Memory B cell (primary cell): ENCODE results near the gene SLCO1B1.
A peak's percentile ranks its signal among the peaks of the same experiment; 100 is the strongest.
"Not testable (repeated sequence)": the region's sequence is repeated elsewhere in the genome, so short reads cannot be mapped to it uniquely, and the experiment has no call there.

Source experiments
- ATAC-seq: fragments of 150-1000 bp; cut with Tn5 transposase; 2 replicates; pipeline ENCODE4 v1.10.0; 2021; ENCODE audit warnings: low read depth, mild to moderate bottlenecking, moderate library complexity
- DNase-seq, 2 donors: peaks; one replicate each; pipeline ENCODE4 v3.0.0; 2022; ENCODE audit warnings: low spot score in 2 of 2
- H3K27ac Mint-ChIP-seq: one replicate; pipeline ENCODE4 v1.8.0; 2022; ENCODE audit warnings: mild to moderate bottlenecking, moderate library complexity, mixed read lengths
- H3K27me3 Mint-ChIP-seq: one replicate; pipeline ENCODE4 v1.8.0; 2022; ENCODE audit warnings: mixed read lengths
- H3K36me3 Mint-ChIP-seq: one replicate; pipeline ENCODE4 v1.8.0; 2022; ENCODE audit warnings: mild to moderate bottlenecking, mixed read lengths
- H3K4me1 Mint-ChIP-seq: one replicate; pipeline ENCODE4 v1.8.0; 2022; ENCODE audit warnings: mixed read lengths
- H3K4me3 Mint-ChIP-seq: one replicate; pipeline ENCODE4 v1.8.0; 2022; ENCODE audit warnings: mild to moderate bottlenecking, moderate library complexity, mixed read lengths
- H3K9me3 Mint-ChIP-seq: one replicate; pipeline ENCODE4 v1.8.0; 2022; ENCODE audit warnings: mixed read lengths

The SLCO1B1 gene

DNA sequence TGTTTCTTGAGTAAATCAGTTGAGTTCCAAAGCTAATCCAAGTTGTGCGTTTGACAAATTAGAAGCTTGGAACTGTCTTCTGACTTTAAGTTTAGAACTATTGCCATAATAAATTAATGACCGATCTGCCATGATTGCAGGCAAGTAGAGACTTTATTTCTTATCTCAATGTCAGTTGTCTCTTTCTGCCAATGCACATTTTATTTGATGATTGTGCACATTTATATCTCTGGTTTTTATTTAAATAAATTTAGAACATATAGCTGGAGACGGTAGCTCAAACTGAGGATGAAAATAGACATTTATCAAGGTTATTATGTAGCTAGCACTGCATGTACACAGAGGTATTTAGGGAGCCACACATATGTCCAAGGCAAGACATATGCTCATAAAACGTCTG is 34.1 kb downstream of the SLCO1B1 start:
- no peaks in the 10 kb centered on the region for H3K36me3 Mint-ChIP-seq
- H3K27me3 Mint-ChIP-seq: no peaks in the 10 kb centered on the region
- no peak overlapping the region for H3K27ac Mint-ChIP-seq
- no peak for ATAC-seq
- no peak for DNase-seq
- no peak overlapping the region for H3K4me3 Mint-ChIP-seq
- H3K9me3 Mint-ChIP-seq: peaks cover 9% of the 10 kb centered on the region
- no peaks in the 10 kb centered on the region for H3K4me1 Mint-ChIP-seq

DNA sequence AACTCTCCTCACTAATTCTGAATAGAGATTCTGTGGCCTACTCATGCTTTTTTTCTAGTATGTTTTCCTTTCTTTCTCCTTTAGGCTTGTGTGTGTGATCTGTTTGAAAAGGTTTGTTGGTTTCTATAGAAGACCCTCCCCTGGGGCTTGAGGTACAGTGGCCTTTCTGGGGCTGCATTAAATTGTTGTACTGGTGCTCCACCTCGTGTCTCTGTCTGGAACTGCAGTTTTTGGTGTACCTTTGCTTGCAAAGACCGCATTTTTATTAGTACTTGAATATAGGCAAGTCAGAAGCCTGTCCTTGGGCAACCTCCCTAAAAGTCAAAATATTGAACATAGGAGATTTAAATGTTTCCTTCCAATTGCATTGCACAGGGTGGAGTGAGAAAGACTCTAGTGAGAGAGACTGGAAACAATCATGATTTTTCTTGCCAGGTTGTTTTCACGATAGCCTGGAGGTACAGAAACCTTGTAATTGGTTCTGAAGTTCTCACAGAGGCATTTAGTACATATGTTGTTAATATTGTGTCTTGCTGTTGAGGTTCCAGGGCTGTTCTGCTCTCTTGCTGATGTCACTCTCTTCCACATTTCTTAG is 39.0 kb downstream of the SLCO1B1 start:
- Mint-ChIP-seq H3K4me1 (no peaks in the 10 kb centered on the region), H3K9me3 (peaks cover 13% of the 10 kb centered on the region), H3K27me3 (no peaks in the 10 kb centered on the region), H3K4me3 (no peak overlapping the region), H3K27ac (no peak overlapping the region), H3K36me3 (no peaks in the 10 kb centered on the region)
- peak in 1 of 2 donors; percentile 0 for DNase-seq
- no peak for ATAC-seq

DNA sequence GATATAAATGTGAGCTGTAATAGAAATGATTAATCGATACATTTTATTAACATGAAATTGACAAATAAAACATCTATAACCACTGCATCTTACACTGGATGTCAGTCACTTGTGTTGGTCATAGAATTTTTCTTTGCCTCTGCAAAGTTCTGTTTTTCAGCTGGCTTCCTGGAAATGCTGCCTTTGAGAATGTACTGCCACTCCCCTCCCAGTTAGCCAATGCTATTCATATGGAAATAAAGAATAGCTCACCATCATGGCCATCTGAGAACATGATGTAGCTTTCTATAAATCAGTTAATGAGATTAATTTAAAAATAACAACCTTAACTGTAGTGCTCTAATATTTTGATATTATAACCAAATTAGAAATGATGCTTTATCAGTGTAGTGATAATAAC is 41.1 kb downstream of the SLCO1B1 start:
- H3K4me3 Mint-ChIP-seq: no peak overlapping the region
- no peaks in the 10 kb centered on the region for H3K4me1 Mint-ChIP-seq
- H3K27me3 Mint-ChIP-seq: no peaks in the 10 kb centered on the region
- no peaks in the 10 kb centered on the region for H3K36me3 Mint-ChIP-seq
- DNase-seq (no peak), ATAC-seq (no peak)
- no peak overlapping the region for H3K27ac Mint-ChIP-seq
- H3K9me3 Mint-ChIP-seq: peaks cover 12% of the 10 kb centered on the region

DNA sequence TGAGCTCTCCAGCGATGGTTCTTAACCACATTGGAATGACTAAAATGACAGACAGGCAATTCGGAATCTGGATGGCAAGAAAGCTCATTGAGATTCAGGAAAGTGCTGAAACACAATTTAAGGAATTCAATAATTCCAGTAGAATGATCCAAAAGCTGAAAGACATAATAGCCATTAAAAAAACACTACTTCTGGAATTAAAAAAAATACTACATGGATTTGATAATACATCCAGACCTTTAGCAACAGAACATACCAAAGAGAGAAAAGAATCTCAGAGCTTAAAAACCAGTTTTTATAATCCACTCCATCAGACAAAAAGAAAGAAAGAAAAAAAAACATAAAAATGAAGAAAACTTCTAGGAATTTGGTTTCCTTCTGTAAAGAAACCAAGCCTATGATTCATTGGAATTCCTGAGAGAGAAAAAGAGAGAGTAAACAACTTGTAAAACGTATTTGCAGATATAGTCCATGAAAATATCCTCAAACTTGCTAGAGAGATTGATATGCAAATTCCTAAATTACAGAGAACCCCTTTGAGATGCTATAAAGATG is 52.8 kb downstream of the SLCO1B1 start:
- peaks cover 3% of the 10 kb centered on the region for H3K9me3 Mint-ChIP-seq
- no peaks in the 10 kb centered on the region for H3K36me3 Mint-ChIP-seq

DNA sequence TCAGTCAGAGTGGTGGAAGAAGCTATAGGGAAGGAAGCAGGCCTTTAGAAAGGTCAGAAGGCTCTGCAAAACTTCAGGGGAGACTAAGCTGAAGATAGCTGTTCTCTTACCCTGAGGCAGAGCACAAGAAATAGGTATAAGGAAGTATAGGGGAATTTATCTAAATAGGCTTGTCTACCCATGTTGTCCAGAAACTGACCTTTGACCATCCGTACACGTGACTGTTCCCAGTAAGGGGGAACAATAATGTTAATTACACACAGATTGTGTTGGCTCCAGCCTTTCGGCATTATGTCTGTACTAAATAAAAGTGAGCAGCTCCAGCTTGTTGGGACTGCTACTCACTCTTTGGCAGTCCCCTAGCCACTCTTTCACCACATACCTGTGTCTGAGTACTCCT is 59.0 kb downstream of the SLCO1B1 start:
- DNase-seq (no peak), ATAC-seq (no peak)
- H3K4me3 Mint-ChIP-seq: no peak overlapping the region
- no peak overlapping the region for H3K27ac Mint-ChIP-seq
- peaks cover 5% of the 10 kb centered on the region for H3K9me3 Mint-ChIP-seq
- H3K27me3 Mint-ChIP-seq: no peaks in the 10 kb centered on the region
- peaks cover 2% of the 10 kb centered on the region for H3K36me3 Mint-ChIP-seq
- no peaks in the 10 kb centered on the region for H3K4me1 Mint-ChIP-seq

More for the DNA sequence above, 52.8 kb downstream of the SLCO1B1 start:
- Mint-ChIP-seq H3K27ac (no peak overlapping the region), H3K4me3 (no peak overlapping the region), H3K27me3 (no peaks in the 10 kb centered on the region), H3K4me1 (peaks cover 3% of the 10 kb centered on the region)
- DNase-seq (no peak), ATAC-seq (no peak)

DNA sequence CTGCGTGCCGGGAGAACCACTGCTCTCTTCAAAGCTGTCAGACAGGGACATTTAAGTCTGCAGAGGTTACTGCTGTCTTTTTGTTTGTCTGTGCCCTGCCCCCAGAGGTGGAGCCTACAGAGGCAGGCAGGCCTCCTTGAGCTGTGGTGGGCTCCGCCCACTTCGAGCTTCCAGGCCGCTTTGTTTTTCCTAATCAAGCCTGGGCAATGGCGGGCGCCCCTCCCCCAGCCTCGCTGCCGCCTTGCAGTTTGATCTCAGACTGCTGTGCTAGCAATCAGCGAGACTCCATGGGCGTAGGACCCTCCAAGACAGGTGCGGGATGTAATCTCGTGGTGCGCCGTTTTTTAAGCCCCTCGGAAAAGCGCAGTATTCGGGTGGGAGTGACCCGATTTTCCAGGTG is 83.4 kb downstream of the SLCO1B1 start:
- H3K9me3 Mint-ChIP-seq, H3K27ac Mint-ChIP-seq, H3K4me1 Mint-ChIP-seq, H3K27me3 Mint-ChIP-seq, H3K36me3 Mint-ChIP-seq, DNase-seq, H3K4me3 Mint-ChIP-seq, ATAC-seq: not testable (repeated sequence)

DNA sequence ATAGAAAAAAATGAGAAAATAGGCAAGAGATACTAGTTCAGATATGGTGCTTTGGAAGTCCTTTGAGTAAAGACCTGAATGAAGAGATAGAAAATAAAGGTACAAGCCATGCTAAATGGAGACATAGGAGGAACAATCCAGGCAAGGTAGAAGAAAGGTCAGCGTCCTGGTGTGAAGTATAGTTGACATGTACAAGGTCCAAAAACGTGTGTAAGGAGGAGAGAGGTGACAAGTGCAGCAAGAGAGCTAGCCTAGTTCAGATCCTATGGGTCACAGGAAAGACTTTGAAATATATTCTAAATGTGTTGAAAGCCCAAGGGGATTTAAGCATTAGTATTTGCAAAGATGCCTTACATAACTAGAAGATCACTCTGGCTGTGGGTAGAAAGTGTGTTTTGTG is 88.2 kb downstream of the SLCO1B1 start:
- no peaks in the 10 kb centered on the region for H3K36me3 Mint-ChIP-seq
- H3K27ac Mint-ChIP-seq: no peak overlapping the region
- ATAC-seq: no peak
- H3K4me1 Mint-ChIP-seq: no peaks in the 10 kb centered on the region
- no peak for DNase-seq
- no peaks in the 10 kb centered on the region for H3K27me3 Mint-ChIP-seq
- H3K4me3 Mint-ChIP-seq: no peak overlapping the region
- H3K9me3 Mint-ChIP-seq: no peaks in the 10 kb centered on the region

DNA sequence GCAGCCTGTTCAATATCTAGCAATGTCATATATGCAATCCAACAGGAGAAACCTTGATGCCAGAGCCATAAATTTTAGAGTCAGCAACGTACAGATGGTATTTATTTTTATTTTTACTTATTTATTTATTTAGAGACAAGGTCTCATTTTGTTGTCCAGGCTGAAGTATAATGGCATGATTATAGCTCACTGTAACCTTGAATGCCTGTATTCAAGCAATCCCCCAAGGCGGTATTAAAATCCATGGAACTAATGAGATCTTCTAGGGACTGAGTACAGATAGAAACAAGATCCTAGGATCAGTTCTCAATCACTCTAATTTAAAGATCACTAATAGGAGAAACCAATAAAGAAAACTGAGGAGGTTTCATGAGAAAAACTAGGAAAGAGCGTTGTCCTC is 89.3 kb downstream of the SLCO1B1 start:
- H3K4me3 Mint-ChIP-seq: no peak overlapping the region
- H3K27me3 Mint-ChIP-seq: no peaks in the 10 kb centered on the region
- no peaks in the 10 kb centered on the region for H3K4me1 Mint-ChIP-seq
- H3K27ac Mint-ChIP-seq: no peak overlapping the region
- H3K36me3 Mint-ChIP-seq: no peaks in the 10 kb centered on the region
- DNase-seq (no peak), ATAC-seq (no peak)
- no peaks in the 10 kb centered on the region for H3K9me3 Mint-ChIP-seq

DNA sequence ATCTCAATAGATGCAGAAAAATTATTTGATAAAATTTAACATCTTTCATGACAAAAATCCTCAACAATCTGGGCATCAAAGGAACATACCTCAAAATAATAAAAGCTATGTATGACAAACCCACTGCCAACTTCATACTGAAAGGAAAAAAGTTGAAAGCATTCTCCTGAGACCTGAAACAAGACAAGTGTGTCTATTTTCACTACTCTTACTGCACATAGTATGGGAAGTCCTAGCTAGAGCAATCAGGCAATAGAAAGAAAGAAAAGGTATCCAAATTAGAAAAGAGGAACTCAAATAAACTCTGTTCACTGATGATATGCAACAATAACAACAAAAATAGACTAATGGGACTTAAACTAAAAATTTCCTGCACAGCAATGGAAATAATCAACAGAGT is 90.1 kb downstream of the SLCO1B1 start:
- no peak for ATAC-seq
- no peaks in the 10 kb centered on the region for H3K27me3 Mint-ChIP-seq
- no peaks in the 10 kb centered on the region for H3K9me3 Mint-ChIP-seq
- H3K4me1 Mint-ChIP-seq: no peaks in the 10 kb centered on the region
- no peak for DNase-seq
- H3K36me3 Mint-ChIP-seq: no peaks in the 10 kb centered on the region
- H3K4me3 Mint-ChIP-seq: no peak overlapping the region
- H3K27ac Mint-ChIP-seq: no peak overlapping the region

DNA sequence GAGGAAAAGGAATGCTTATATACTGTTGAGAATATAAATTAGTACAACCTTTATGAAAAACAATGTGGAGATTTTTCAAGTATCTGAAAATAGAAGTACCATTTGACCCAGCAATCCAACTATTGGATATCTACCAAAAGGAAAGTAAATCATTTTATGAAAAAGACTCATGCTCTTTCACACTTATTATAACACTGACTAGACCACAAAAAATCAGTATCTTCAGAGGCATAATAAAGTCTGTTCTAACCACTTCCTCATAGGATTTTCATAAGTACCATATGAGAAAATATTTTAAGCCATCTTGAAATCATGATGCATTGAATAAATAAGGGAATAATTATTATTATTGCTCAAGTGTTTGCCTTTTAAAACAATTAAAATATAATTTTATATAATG is 90.8 kb downstream of the SLCO1B1 start:
- H3K27ac Mint-ChIP-seq: no peak overlapping the region
- no peak for ATAC-seq
- H3K4me3 Mint-ChIP-seq: no peak overlapping the region
- H3K27me3 Mint-ChIP-seq: no peaks in the 10 kb centered on the region
- DNase-seq: no peak
- no peaks in the 10 kb centered on the region for H3K4me1 Mint-ChIP-seq
- no peaks in the 10 kb centered on the region for H3K9me3 Mint-ChIP-seq
- no peaks in the 10 kb centered on the region for H3K36me3 Mint-ChIP-seq

DNA sequence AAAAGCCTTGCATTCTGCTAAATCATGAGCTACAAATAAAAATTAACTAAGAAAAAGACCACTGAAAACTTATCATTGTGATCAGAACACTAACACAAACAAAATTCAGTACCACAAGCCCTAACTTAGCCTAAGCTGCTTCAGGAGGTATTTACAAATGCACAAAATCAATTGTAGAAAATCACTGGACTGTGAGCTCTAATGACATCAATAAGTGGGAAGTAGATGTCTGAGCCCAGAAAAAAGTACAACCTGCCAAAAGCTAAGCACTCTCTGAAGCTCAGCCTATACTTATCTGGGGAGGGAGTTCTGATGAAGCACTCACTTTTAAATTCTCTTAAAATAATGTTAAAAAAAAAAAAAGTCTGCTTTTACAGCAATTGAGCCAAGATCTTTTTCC is 92.9 kb downstream of the SLCO1B1 start:
- Mint-ChIP-seq H3K4me1 (no peaks in the 10 kb centered on the region), H3K27ac (no peak overlapping the region), H3K9me3 (no peaks in the 10 kb centered on the region), H3K27me3 (no peaks in the 10 kb centered on the region), H3K36me3 (no peaks in the 10 kb centered on the region), H3K4me3 (no peak overlapping the region)
- DNase-seq (no peak), ATAC-seq (no peak)

DNA sequence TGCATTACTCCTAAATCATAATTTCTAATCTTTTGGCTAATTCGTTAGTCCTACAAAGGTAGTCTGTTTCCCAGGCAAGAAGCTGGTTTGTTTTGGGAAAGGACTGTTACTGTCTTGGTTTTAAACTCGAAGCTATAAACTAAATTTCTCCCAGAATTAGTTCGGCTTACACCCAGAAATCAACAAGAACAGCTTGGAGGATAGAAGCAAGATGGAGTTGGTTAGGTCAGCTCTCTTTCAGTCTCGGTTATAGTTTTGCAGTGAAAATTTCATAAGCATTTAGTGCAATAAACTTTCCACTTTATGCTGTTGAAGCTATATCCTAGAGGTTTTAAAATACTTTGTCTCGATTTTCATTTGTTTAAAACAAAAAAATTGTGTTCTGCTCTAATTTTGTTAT is 103.4 kb downstream of the SLCO1B1 start:
- ATAC-seq (no peak), DNase-seq (no peak)
- Mint-ChIP-seq H3K9me3 (peaks cover 1% of the 10 kb centered on the region), H3K4me3 (no peak overlapping the region), H3K27me3 (no peaks in the 10 kb centered on the region), H3K36me3 (no peaks in the 10 kb centered on the region), H3K27ac (no peak overlapping the region), H3K4me1 (no peaks in the 10 kb centered on the region)

DNA sequence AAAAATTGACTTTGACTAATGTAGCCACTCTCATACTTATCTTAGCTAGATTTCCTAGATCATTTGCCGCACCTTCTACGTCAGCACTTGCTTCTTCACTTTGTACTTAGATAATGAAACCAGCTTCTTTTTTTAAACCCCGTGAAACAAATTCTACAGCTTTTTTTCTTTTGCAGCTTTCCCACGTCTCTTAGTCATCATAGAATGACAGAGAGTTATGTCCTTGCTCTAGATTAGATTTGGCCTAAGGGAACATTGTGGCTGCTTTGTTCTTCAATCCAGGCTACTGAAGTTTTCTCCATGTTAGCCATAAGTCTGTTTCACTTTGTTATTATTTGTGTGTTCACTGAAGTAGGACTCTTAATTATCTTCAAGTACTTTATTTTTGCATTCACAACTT is 108.9 kb downstream of the SLCO1B1 start:
- ATAC-seq: no peak
- H3K4me3 Mint-ChIP-seq: no peak overlapping the region
- H3K27ac Mint-ChIP-seq: no peak overlapping the region
- H3K4me1 Mint-ChIP-seq: no peaks in the 10 kb centered on the region
- no peaks in the 10 kb centered on the region for H3K9me3 Mint-ChIP-seq
- H3K36me3 Mint-ChIP-seq: no peaks in the 10 kb centered on the region
- DNase-seq: no peak
- H3K27me3 Mint-ChIP-seq: no peaks in the 10 kb centered on the region

DNA sequence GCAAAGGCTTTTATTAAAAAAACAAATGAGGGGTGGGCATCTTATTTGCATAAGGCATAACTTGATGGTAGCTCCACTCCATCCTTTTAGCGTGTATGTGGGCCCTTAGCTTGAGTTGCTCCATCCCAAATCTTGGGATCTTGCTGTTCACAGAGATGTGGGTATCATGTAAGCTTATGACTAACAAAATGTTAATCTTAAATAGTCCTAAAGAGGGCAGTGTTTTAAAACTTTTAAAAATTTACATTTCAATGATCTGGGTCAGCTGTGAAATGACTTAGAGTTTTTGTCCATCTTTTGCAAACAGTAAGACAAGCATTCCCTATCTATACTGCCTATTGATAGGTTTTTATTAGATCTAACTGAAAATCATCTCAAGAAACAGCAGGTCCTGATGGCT is 117.7 kb downstream of the SLCO1B1 start:
- Mint-ChIP-seq H3K9me3 (no peaks in the 10 kb centered on the region), H3K27me3 (no peaks in the 10 kb centered on the region), H3K36me3 (no peaks in the 10 kb centered on the region), H3K4me1 (no peaks in the 10 kb centered on the region), H3K4me3 (no peak overlapping the region), H3K27ac (no peak overlapping the region)
- no peak for ATAC-seq
- no peak for DNase-seq

DNA sequence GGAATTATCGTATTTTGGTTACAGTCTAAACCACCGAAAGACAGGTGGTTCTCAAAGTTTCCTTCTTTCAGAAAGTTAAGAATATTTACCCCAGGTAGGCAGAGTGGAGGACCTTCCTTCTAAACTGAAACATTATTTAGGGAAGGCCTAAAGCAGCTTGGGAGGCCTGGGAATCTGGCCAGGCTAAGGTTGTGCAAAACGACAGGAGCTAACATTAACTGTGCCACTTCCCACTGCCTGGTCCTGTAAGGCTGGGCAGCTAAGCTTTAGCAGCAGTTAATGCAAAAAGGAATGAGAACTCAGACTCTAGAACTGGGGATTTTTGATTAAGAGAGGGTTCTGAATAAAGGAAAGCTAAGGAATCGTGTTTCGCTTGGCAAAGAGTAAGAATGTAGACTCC is 121.1 kb downstream of the SLCO1B1 start:
- Mint-ChIP-seq H3K27me3 (no peaks in the 10 kb centered on the region), H3K4me1 (no peaks in the 10 kb centered on the region), H3K4me3 (no peak overlapping the region), H3K9me3 (no peaks in the 10 kb centered on the region), H3K27ac (no peak overlapping the region), H3K36me3 (no peaks in the 10 kb centered on the region)
- DNase-seq: no peak
- ATAC-seq: no peak
